Measurements from ENCODE around the gene ABHD14A. TPM values are rescaled to one million over a fixed set of nuclear protein-coding genes. Genes with fewer than 3 reads are reported as not detected.
"Not testable (repeated sequence)": the region's sequence is repeated elsewhere in the genome, so short reads cannot be mapped to it uniquely, and the experiment has no call there.

The ABHD14A gene
- total RNA-seq, 1 donor from 2014 or later = 19.4 TPM

GRCh38 chr3:51970606-51971300 lies 4.1 kb upstream of the ABHD14A start:
- DNase-seq (ENCODE audit: low spot score) = no peak

- no peak for DNase-seq (ENCODE audit: low spot score)
These were observed 3.5 kb upstream of the ABHD14A start for GRCh38 chr3:51971350-51971749.

GRCh38 chr3:51974277-51974962 lies 444 bp upstream of the ABHD14A start:
- no peak for DNase-seq (ENCODE audit: low spot score)

GRCh38 chr3:51975852-51976549 lies 1.1 kb downstream of the ABHD14A start:
- DNase-seq (ENCODE audit: low spot score) = peak; percentile 78

- no peak for DNase-seq (ENCODE audit: low spot score)
These were observed 2.7 kb downstream of the ABHD14A start for GRCh38 chr3:51977446-51978142.

GRCh38 chr3:51978143-51978502 lies 3.3 kb downstream of the ABHD14A start:
- no peak for DNase-seq (ENCODE audit: low spot score)

- DNase-seq (ENCODE audit: low spot score) = no peak
These were observed 5.4 kb downstream of the ABHD14A start for GRCh38 chr3:51980253-51980652.

GRCh38 chr3:51982352-51982837 lies 7.5 kb downstream of the ABHD14A start:
- no peak for DNase-seq (ENCODE audit: low spot score)

- DNase-seq (ENCODE audit: low spot score) = peak; percentile 90
These were observed 8.1 kb downstream of the ABHD14A start, which contains the start of gene ACY1 for GRCh38 chr3:51982838-51983577. TSS of gene ACY1 (plus strand) at chr3:51983535. CDS start at chr3:51984065, 530 bp downstream.

- no peak for DNase-seq (ENCODE audit: low spot score)
These were observed 8.9 kb downstream of the ABHD14A start for GRCh38 chr3:51983578-51984268.

GRCh38 chr3:51984269-51984647 lies 9.4 kb downstream of the ABHD14A start:
- no peak for DNase-seq (ENCODE audit: low spot score)

- no peak for DNase-seq (ENCODE audit: low spot score)
These were observed 10.2 kb downstream of the ABHD14A start for GRCh38 chr3:51985063-51985462.

- DNase-seq (ENCODE audit: low spot score) = no peak
These were observed 11.4 kb downstream of the ABHD14A start for GRCh38 chr3:51986010-51986947.

GRCh38 chr3:51987568-51987967 lies 12.7 kb downstream of the ABHD14A start:
- DNase-seq (ENCODE audit: low spot score) = no peak

- no peak for DNase-seq (ENCODE audit: low spot score)
These were observed 13.7 kb downstream of the ABHD14A start for GRCh38 chr3:51988286-51989146.

- not testable (repeated sequence) for DNase-seq (ENCODE audit: low spot score)
These were observed 15.7 kb downstream of the ABHD14A start for GRCh38 chr3:51990501-51990971.

GRCh38 chr3:51992017-51992682 lies 17.3 kb downstream of the ABHD14A start:
- DNase-seq (ENCODE audit: low spot score) = no peak

- DNase-seq (ENCODE audit: low spot score) = not testable (repeated sequence)
These were observed 18.8 kb downstream of the ABHD14A start for GRCh38 chr3:51993657-51994056.
